Measurements from ENCODE around the gene ZSCAN12.

ZSCAN12 gene

DNA sequence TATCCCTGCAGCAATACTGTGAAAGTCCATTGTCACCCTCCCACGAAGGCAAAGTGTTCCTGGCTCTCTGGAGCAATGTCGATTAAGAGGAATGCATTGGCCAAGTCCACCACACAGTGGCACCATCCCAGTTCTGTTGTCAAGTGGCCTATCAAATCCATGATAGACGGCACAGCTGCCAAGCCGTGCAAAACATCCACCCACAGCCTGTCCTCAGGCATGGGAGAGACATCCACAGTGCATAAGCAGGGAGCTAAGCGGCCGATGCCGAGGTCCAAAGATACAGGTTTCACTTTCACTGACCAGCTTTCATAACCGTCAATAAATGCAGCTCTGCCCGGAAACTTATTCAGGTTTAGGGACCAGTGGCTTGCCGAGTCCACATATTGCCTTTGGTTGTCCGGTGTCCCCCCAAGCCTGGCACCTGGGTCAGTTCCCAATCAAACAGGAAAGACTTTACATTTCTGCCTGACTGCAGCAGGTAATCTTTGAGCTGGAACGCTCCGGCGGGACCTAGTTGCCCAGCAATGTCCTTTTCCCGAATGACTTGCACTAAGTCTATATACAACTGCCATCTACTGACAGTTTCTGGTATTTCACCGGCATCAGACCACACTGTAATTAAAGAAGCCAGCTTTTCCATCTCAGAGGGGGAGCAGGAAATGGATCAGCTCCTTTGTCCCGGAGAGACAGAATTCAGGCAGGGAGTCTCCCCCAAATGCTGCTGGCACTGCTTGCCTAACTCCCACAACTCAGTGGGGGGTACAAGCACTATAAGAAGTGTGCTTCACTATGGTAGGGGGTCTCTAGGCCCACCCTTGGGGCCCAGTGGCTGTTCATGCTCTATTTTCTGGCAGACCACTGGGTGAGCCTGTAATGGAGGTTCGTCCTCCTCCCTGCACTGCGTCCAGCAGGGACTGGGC is 43.5 kb downstream of the ZSCAN12 start:
- FAIRE-seq: peak; percentile 80
- no peak for DNase-seq (ENCODE audit: extremely low spot score, insufficient read length, low read depth)

DNA sequence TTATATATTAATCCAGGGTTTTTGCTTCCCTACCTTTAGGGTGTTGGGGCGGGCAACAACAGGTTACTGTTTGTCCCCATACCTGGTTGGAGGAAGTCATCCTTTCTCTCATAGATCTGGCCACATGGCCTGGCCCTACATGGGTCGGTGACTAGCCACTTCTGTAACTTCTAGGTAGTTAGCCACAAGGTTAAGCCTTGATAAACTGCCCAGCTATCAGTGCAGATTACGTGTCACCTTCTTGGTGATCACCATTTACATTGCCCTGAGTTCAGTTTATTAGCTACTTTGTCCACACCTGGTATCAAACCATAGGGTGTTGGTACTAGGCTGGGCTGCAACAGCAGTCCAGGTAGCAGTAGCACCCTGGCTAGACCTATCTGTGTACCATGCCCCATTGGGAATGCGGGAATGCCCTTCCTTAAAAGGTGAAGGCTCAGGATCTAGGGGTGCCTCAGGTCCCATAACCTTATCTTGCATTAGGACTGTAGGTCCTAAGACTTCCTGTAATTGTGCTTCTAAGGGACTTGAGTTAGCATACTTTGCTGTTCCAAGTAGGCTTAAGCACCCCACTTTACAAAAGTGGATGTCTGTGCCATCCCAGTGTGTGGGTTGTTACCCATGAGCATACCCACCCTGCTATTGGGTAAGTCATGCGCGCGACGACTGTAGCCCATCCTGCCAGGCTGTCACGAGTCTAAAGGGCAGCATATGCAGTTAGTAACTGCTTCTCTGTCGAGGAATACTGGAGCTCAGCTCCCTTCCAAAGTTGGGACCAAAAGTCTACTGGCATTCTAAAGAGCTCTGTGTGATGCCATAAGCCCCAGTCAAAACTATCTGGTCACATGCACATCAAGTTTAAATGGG is 44.6 kb downstream of the ZSCAN12 start:
- FAIRE-seq: no peak
- no peak for DNase-seq (ENCODE audit: extremely low spot score, insufficient read length, low read depth)

DNA sequence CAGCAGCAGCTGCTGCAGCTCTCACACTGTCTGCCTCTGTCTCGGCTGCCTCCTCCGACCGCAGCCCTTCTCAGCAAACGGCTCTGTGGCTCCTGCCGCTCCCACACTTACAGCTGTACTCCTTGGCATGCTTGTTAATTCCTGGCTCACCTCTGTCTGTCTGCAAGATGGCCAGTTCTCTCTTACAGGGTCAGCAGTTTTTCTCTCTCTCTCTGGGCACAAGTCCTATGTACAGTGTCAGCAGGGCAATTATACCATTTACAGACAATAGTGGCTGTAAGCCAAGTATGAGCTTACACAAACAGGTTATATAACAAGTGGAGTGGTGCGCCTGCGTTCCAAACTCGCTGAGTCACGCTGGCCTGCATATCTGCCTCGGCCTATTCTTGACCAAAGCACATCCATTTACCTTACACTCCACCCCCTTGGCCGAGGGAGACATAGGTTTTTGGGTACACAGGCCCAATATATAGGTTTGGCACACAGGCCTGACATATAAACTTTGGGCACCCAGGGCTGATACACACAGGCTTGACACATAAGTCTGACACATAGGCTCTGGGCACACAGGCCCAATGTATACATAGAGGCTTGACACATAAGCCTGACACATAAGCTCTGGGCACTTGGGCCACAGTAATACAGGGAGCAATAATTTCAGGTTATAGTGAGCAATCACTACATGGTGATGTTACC is 45.4 kb downstream of the ZSCAN12 start:
- DNase-seq (ENCODE audit: extremely low spot score, insufficient read length, low read depth): no peak
- FAIRE-seq: no peak

DNA sequence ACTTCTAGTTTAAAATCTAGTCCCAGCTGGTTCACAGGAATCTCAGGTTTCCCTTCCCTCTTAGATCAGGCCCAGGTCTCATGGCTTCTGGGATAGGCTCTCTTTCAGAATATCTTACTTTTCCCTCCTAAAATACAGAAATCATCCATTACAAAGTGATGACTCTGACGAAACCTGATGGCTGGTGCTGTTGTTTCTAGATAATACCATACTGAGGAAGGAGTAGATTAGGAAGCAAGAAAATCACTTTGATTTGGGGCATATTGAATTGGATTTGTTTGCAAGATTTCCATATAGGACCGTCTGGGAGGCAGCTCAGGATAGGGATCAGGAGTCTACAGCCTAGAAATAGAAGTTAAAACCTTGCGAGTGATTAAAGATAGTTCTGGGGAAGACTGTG is 46.2 kb downstream of the ZSCAN12 start:
- no peak for DNase-seq (ENCODE audit: extremely low spot score, insufficient read length, low read depth)
- FAIRE-seq: no peak

DNA sequence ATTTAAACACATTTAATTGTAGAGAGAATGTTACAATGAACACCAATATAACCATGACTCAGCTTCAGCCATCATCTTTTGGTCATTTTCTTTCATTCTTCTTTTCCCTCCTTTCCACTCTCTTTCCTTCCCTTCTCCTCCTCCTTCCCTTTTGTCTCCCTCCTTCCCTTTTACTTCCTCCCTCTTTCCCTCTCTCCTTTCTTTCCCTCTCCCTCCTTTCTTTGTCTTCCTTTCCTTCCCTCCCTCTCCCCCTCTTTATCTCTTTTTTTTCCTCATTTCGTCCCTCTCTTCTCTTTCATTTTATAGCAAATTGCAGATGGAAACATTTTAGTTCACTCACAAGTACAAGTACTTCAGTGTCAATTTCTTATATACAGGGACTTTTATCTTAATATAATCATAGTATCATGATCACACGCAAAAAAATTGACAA is 48.0 kb downstream of the ZSCAN12 start:
- DNase-seq (ENCODE audit: extremely low spot score, insufficient read length, low read depth) (no peak), FAIRE-seq (no peak)

DNA sequence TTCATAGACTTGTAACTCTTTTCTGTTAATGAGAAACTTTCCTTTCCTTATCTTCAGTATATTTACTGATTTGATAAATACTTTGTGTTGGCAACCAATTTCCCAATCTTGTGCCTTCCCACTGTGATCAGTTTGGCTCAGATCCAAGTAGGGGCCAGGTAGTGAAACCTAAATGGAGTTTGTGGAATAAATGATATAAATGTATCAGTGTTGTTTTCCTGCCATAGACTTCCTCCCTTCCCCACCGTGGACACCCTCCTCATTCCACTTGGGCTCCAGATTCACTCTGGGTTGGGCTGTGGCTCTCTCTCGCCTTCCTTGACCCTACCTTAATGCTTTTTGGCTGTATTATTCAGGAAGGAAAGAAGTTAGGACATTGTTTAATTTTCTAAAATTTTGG is 48.5 kb downstream of the ZSCAN12 start:
- FAIRE-seq (no peak), DNase-seq (ENCODE audit: extremely low spot score, insufficient read length, low read depth) (no peak)

DNA sequence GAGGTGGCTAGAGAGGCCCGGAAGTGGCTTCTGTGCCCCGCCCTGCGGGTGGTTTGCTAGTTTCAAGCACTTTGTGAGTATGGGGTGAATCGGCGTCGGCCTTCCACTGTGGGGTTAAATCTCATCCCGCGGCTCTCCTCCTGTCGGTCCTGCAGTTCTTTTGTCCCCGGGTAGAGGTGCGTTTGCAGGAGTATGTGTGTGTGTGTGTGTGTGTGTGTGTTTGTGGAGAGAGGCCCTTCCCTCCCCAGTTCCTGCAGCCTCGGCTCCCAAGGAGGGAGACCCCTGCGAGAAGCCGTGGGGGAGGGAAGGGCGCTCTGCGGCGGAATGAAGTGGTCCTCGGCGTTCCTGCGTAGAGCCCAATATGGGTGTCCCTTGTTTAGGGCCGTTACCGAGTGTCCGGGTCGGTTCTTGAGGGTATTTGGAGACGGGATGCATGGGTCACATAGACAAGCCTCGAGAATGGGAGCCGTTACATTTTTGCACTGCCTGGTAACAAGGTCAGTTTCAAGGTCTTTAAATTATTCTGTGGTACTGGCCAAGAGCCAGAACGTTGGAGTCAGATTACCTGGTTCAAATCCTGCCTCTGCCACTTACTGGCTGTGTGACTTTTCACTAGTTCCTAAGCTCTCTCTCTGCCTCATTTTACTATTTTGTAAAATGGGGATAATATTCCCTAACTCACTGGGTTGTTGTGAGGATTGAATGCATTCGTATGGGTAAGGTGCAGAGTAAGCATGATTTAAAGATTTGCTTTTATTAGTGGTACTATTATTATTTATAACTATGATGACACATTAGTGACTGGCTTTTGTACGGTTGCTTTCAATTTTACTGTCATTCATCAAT is 49.4 kb downstream of the ZSCAN12 start, which contains the start of gene ZKSCAN3:
ZKSCAN3 (plus strand) TSS at position 56 of the 846 bp plus-strand sequence. CDS start 9,640 bp downstream, outside the sequence.
- FAIRE-seq: peak; percentile 89
- peak; percentile 62 for DNase-seq (ENCODE audit: extremely low spot score, insufficient read length, low read depth)

DNA sequence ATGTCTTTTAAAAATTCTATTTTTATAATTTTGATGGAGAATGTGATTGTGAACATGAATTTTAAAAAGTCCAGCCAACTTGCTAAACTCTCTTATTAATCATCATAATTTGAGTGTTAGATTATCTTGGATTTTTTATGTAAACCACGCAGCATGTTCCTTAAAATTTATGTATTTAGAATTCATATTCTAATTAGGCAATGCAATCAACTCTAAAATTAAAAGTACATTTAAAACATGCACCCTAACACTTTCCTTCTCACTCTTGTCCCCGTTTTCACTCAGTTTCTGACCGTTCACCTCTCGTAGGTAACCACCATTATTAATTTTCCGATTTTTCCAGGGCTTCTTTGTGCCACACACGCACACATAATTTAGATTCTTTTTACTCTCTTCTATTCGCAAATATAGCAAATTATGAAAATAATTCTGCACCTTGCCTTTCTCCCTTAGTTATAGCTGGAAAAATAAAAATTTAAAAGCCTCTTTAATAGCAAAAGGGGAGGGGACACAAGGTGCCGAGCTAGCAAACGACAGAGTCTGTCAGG is 50.1 kb downstream of the ZSCAN12 start:
- FAIRE-seq (no peak), DNase-seq (ENCODE audit: extremely low spot score, insufficient read length, low read depth) (no peak)

DNA sequence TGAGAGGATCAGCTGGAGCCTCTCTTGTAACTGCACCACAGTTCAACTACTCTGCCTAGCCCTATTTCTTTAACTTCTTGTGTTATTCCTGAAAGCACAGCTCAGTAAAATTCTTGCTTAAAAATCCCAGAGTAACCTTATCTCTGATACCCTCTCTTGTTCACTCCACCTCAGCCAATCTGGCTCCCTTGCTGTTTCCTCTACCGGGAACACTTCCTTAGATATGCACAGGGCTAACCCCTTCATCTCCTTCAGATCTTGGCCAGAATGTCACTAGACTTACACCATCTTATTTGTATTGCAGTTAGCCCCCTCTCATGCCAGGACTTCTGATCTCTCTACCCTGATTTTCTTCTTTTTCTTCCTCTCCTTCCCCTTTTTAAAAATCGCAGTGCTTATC is 52.4 kb downstream of the ZSCAN12 start:
- DNase-seq (ENCODE audit: extremely low spot score, insufficient read length, low read depth): no peak

DNA sequence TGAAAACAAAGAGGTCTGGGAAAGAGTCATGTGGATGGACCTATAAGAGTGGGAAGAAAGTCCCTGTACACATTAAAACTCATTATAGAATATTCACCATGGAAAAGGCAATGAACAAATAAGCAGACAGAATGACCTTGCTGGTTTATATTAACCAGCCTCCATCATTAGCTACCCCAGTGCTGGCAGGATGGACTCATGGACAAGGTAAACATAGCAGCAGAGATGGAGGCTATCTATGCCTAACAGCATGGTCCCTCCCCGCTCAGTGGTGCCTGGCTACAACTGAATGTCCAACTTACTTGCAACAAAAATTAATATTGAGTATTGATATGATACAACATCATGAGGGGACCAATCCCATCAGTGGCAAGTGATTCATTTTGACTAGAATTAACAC is 54.3 kb downstream of the ZSCAN12 start:
- FAIRE-seq (no peak), DNase-seq (ENCODE audit: extremely low spot score, insufficient read length, low read depth) (no peak)

More for the DNA sequence above, 52.4 kb downstream of the ZSCAN12 start:
- no peak for FAIRE-seq

DNA sequence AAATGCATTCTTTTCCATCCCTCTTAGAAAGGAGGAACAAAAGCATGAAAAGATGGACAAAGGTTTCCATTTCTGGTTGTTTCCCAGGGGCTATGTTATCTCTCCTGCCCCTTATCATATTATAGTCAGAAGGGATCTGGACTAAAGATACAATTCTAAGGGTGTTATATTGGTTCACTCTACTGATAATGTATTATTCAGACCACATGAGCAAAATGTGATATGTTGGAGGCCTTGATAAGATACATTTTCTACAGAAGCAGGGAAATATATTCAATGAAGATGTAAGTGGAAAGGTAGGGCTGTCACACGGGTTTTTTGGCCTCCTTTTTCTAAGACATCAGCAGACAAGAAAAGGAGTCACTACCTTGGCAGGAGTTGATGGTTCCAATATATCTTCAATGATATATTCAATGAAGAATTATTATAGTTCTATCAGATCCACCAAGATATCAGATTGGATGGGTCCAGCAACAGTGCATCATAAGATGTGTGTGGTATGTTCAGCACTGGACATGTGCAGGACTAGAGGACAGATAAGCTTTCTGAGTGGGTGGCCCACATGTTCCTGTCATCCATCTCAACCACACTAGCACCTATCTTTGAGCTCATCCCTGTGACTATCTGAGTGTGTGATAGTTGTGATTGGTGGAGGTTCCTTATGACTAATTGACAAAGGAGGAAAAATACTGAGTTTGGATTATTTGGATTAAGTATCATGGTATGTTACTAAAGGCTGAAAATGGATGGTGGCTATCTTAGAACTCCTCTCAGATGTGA is 55.5 kb downstream of the ZSCAN12 start:
- DNase-seq (ENCODE audit: extremely low spot score, insufficient read length, low read depth): no peak
- no peak for FAIRE-seq

DNA sequence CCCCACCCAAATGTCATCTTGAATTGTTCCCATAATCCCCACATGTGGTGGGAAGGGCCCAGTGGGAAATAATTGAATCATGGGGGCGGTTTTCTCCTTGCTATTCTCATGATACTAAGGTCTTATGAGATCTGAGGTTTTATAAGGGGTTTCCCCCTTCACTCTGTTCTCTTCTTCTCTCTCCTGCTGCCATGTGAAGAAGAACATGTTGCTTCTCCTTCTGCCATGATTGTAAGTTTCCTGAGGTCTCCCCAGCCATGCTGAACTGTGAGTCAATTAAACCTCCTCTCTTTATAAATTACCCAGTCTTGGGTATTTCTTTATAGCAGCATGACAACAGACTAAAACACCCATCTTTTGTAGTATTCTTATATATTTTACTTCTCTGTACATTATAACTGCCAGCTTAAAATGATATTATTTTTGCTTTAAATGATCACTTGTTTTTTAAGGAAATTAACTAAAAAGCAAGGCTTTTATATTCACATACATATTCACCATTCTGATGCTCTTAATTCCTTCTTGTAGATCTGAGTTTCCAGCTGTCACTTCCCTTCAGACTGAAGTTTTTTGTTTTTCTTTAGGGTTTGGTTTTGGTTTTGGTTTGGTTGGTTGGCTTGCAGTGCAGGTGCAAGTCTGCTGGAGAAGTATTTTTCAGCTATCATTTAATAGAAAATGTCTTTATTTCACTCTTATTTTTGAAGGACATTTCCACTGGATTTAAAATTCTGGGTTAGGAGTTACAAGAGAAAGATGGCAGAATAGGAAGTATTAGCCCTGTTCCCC is 59.0 kb downstream of the ZSCAN12 start:
- no peak for DNase-seq (ENCODE audit: extremely low spot score, insufficient read length, low read depth)
- no peak for FAIRE-seq

DNA sequence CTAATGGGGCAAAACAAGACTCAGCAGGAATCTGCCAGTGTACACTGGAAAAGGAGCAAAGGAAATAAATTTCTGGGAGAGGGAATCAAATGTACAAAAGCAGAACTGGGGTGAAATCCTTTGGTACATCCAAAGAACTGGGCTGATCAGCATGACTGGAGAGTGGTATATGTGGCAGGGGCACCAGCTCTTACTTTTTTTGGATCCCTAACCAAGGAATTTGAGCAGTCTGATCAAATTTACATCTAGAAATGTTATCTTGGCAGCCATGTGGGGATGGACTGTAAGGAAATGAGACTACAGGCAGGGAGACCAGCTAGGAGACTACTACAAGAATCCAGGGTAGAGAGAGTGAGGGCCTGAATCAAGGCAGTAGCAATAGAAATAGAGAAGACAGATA is 62.4 kb downstream of the ZSCAN12 start:
- DNase-seq (ENCODE audit: extremely low spot score, insufficient read length, low read depth) (no peak), FAIRE-seq (no peak)

DNA sequence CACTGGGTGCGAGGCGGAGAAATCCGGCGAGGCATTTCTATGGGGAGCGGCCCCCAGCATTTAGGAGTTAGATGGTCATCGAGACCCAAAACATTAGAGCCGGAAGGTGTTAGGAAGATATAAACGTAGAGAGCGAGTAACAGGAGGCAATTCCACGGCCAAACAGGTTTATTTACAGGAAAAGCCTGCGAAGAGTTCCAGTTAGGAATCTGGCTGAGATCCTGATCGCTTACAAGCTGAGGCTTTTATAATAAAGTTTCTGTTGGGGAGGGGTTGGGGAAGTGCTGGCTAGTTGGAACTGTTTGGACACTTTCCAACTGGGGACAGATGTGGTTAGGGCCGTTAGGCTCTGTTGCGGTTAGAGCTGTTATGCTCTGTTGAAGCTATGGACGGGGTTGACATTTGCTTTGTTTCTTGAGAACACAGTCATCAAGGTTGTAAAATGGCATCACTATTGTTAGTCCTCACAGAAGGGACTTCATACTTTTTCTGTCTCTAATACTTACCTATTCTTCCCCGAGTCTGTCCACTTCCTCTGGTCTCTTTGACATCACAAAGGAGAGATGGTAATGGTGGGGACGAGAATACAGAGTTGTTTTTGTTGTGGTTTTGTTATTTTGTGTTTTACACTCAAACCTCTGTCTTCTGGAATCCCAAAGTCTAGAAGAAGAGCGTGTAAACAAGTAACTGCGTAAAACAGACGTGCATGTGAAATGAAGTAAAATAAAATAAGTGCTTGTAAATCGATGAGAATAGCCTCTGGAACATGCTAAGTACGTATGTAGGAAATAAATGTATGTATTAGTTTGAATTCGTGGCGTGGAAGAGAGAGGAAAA is 63.0 kb downstream of the ZSCAN12 start:
- FAIRE-seq (peak; percentile 84), DNase-seq (ENCODE audit: extremely low spot score, insufficient read length, low read depth) (no peak)

DNA sequence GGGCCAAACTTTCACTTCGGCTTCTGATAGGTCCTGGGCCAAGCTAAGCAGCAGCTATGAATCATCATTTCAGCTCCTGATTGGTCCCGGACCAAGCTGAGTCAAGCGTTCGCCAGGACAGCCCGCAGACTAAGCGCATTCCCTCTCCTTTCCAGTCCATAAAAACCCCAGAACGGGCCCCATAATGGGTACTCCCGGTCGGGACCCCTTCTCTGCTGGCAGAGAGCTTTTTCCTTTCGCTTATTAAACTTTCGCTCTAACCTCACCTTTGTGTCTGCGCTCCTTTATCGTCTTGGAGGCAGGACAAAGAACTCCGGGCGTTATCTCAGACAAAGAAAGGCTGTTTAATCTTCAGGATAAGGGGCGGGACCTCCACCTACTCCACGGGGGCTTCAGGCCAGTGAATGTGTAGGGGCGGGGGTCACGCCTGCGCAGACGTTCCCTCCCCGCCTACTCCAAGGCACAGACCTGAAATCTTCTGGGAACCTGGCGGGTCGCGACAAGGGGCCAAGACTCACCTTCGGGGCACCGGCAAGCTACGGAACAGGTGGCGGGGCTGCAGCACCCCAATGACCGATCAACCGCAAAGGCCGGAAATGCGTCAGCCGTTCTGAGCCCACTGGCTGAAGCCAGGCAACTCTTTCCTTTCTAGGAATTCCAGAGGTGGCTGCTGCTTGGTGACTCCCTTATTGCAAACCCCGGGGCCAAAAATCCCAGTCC is 63.8 kb downstream of the ZSCAN12 start, which contains the start of gene ZSCAN31:
ZSCAN31 (minus strand) TSS at position 585 of the 720 bp plus-strand sequence. CDS start 6,465 bp downstream, outside the sequence.
- peak; percentile 57 for DNase-seq (ENCODE audit: extremely low spot score, insufficient read length, low read depth)
- no peak for FAIRE-seq

DNA sequence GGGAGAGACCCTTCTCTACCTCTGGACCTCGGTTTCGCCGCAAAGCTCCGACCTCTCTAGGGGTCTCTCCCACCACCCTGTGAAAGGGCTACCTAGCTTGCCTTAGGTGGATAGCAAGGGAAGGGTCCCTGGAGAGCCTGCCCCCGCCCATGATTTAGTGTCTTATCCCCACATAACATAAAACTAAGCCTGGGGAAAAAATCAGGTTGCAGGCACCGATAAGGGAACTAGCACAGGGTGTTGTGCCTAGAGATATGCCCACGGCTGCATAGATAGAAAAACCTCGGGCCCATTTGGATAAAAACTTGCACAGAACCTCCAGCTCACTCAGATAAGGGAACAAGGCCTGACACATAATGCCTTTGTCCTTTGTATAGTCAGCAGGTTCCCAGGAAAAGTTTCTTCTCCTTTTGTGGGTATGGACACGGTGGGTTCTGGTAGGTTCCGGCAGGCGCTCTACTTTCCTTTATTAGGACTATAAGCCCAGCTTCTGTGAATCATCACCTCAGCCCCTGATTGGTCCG is 64.4 kb downstream of the ZSCAN12 start:
- no peak for DNase-seq (ENCODE audit: extremely low spot score, insufficient read length, low read depth)
- peak; percentile 94 for FAIRE-seq

Data from GM18507 (cell line).